Stimulated activated CD8-positive, alpha-beta memory T cell treated with anti-CD3 and anti-CD28 coated beads, Interleukin-7, amount 100 ng/mL, for 48 hours (primary cell): ENCODE measurements around the gene PMF1.

Source experiments
- DNase-seq, 2 donors: peaks; one replicate each; pipeline ENCODE4 v3.0.0-alpha.2; 2020; ENCODE audit warnings: low read depth in 1 of 2; ENCODE audit errors: extremely low read depth in 1 of 2

The PMF1 gene

GRCh38 chr1:156262461-156263287 lies 49.9 kb downstream of the PMF1 start:
- DNase-seq, result no peak

GRCh38 chr1:156263288-156263655 lies 50.5 kb downstream of the PMF1 start:
- DNase-seq, result no peak

GRCh38 chr1:156266051-156266450 lies 53.2 kb downstream of the PMF1 start:
- no peak for DNase-seq

GRCh38 chr1:156268336-156268735 lies 55.5 kb downstream of the PMF1 start:
- no peak for DNase-seq

- no peak for DNase-seq
Observed at GRCh38 chr1:156270314-156270713, 57.5 kb downstream of the PMF1 start.

- DNase-seq, result no peak
Observed at GRCh38 chr1:156276532-156276931, 63.7 kb downstream of the PMF1 start.

GRCh38 chr1:156276966-156277381 lies 64.2 kb downstream of the PMF1 start:
- DNase-seq, result no peak

GRCh38 chr1:156279837-156280236 lies 67.0 kb downstream of the PMF1 start:
- DNase-seq, result no peak

GRCh38 chr1:156281281-156281680 lies 68.5 kb downstream of the PMF1 start:
- peak; percentile 45 to 55 for DNase-seq

GRCh38 chr1:156281693-156282478 lies 69.1 kb downstream of the PMF1 start:
- no peak for DNase-seq

- DNase-seq, result peak; percentile 88 to 94
Observed at GRCh38 chr1:156282479-156283222, 69.8 kb downstream of the PMF1 start, which contains the start of gene SMG5. SMG5 (minus strand) TSS chr1:156282825; CDS start chr1:156282680, 145 bp downstream.

- no peak for DNase-seq
Observed at GRCh38 chr1:156283521-156283920, 70.7 kb downstream of the PMF1 start.

- no peak for DNase-seq
Observed at GRCh38 chr1:156284112-156284511, 71.3 kb downstream of the PMF1 start, which contains the start of gene TMEM79. TMEM79 (plus strand) TSS chr1:156284325; CDS start chr1:156285227, 902 bp downstream.

GRCh38 chr1:156284757-156285156 lies 72.0 kb downstream of the PMF1 start:
- no peak for DNase-seq

- DNase-seq, result no peak
Observed at GRCh38 chr1:156285437-156285836, 72.6 kb downstream of the PMF1 start.

- no peak for DNase-seq
Observed at GRCh38 chr1:156286061-156286460, 73.3 kb downstream of the PMF1 start.
